Effector memory CD4-positive, alpha-beta T cell (primary cell): ENCODE data around the gene NLRP6.
A peak's percentile ranks its signal among the peaks of the same experiment; 100 is the strongest.

Source experiments
- DNase-seq, 3 donors: peaks; one replicate each; pipeline ENCODE4 v3.0.0-alpha.2; 2020
- H3K27ac ChIP-seq: 2 replicates; pipeline ENCODE4 v1.7.0; 2013; ENCODE audit warnings: mild to moderate bottlenecking, low read length, moderate library complexity; ENCODE audit not compliant: insufficient read depth, poor library complexity, severe bottlenecking
- H3K27me3 ChIP-seq: replicated peaks from 2 replicates; pipeline ENCODE4 v1.7.0; 2013; ENCODE audit warnings: mild to moderate bottlenecking, low read length; ENCODE audit not compliant: insufficient read depth, control insufficient read depth, poor library complexity, severe bottlenecking
- H3K36me3 ChIP-seq: 2 replicates; pipeline ENCODE4 v1.7.0; 2013; ENCODE audit warnings: mild to moderate bottlenecking, low read length, moderate library complexity; ENCODE audit not compliant: control insufficient read depth, insufficient read depth
- H3K4me1 ChIP-seq: 2 replicates; pipeline ENCODE4 v1.7.0; 2013; ENCODE audit warnings: low read length, mild to moderate bottlenecking; ENCODE audit not compliant: control insufficient read depth, insufficient read depth, poor library complexity, severe bottlenecking
- H3K4me3 ChIP-seq: 2 replicates; pipeline ENCODE4 v1.7.0; 2013; ENCODE audit warnings: low read length, low read depth, mild to moderate bottlenecking; ENCODE audit not compliant: insufficient read depth, poor library complexity, severe bottlenecking
- H3K9me3 ChIP-seq: 2 replicates; pipeline ENCODE4 v1.7.0; 2013; ENCODE audit warnings: mild to moderate bottlenecking, low read length, moderate library complexity; ENCODE audit not compliant: control insufficient read depth

Gene NLRP6

DNA sequence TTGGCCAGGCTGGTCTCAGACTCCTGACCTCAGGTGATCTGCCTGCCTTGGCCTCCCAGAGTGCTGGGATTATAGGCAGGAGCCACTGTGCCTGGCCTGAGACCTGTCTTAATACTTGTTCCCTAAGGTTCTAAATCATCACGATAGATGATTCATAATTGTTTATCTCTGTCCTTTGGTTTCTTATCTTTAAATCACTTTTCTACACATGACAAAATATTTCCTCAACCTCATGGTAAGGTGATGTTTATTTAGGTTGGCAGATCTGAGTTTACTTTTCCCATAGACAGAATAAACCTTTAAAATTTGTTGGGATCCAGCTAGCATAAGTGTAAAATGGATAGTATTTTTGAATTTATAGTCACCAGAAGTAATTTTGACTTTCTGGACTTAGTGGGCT lies 37.9 kb upstream of the NLRP6 start:
- Histone ChIP-seq H3K4me3 (no peak overlapping the region), H3K4me1 (peaks cover 12% of the 10 kb centered on the region), H3K27ac (no peak overlapping the region), H3K9me3 (no peaks in the 10 kb centered on the region), H3K36me3 (peaks cover 56% of the 10 kb centered on the region), H3K27me3 (no peaks in the 10 kb centered on the region)
- no peak for DNase-seq

- H3K9me3 ChIP-seq = no peaks in the 10 kb centered on the region
- no peaks in the 10 kb centered on the region for H3K27me3 ChIP-seq
- DNase-seq = no peak
- H3K27ac ChIP-seq = no peak overlapping the region
- peaks cover 9% of the 10 kb centered on the region for H3K4me1 ChIP-seq
- H3K4me3 ChIP-seq = no peak overlapping the region
- peaks cover 68% of the 10 kb centered on the region for H3K36me3 ChIP-seq
Measured at GRCh38 chr11:241634-242033, 36.6 kb upstream of the NLRP6 start.

DNA sequence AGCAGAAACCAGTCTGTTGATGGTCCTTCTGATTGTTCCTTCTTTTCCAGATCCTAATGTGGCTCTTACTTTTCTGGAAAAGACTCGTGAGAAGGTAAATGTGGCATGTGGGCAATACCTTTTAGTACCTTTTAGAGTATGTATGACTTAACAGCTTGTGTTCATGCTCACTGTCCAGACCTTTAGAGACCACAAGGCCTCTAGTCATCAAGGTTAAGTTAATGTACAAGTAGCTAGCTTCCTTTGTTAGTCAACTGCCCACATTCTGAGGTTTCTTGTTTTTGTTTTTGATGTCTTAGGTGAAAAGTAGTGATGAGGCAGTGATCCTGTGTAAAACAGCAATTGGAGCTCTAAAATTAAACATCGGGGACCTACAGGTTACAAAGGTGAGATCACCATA lies 33.8 kb upstream of the NLRP6 start:
- DNase-seq = no peak
- Histone ChIP-seq H3K4me1 (no peaks in the 10 kb centered on the region), H3K36me3 (peaks cover 88% of the 10 kb centered on the region), H3K27me3 (no peaks in the 10 kb centered on the region), H3K27ac (no peak overlapping the region), H3K9me3 (no peaks in the 10 kb centered on the region), H3K4me3 (no peak overlapping the region)

- H3K36me3 ChIP-seq = peaks cover 85% of the 10 kb centered on the region
- no peaks in the 10 kb centered on the region for H3K27me3 ChIP-seq
- H3K4me1 ChIP-seq = no peaks in the 10 kb centered on the region
- H3K4me3 ChIP-seq = no peak overlapping the region
- H3K27ac ChIP-seq = no peak overlapping the region
- no peak for DNase-seq
- no peaks in the 10 kb centered on the region for H3K9me3 ChIP-seq
Measured at GRCh38 chr11:249062-249461, 29.1 kb upstream of the NLRP6 start.

- H3K36me3 ChIP-seq = peaks cover 73% of the 10 kb centered on the region
- no peaks in the 10 kb centered on the region for H3K27me3 ChIP-seq
- H3K4me3 ChIP-seq = no peak overlapping the region
- no peak overlapping the region for H3K27ac ChIP-seq
- H3K9me3 ChIP-seq = no peaks in the 10 kb centered on the region
- DNase-seq = no peak
- no peaks in the 10 kb centered on the region for H3K4me1 ChIP-seq
Measured at GRCh38 chr11:250274-250673, 27.9 kb upstream of the NLRP6 start.

DNA sequence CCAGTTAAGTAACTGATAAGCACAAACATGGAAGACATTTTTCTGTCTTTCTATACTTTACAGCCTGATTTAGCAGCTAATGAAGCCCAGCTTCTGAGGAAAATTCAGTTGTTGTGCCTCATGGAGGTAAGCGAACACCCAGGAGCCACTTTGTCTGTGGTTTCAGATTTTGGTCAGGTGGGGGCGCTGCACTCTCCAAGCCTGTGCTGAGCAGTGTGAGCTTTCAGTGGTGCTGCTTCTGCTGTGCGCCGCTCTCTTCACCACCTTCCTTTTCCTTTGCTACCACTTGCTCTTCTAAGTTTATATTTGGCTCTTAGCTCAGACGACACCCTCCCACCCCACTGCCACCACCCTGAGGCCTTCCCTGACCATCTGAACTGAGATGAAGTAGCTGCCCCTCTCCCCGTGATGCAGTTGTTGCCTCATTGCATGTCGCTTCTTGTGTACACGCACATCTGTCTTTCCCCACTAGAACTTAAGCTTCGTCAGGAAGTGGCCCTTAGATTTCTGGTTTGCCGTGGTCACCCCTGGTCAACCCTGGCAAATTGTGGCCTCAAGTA lies 27.4 kb upstream of the NLRP6 start:
- no peak overlapping the region for H3K4me3 ChIP-seq
- peaks cover 67% of the 10 kb centered on the region for H3K36me3 ChIP-seq
- H3K4me1 ChIP-seq = no peaks in the 10 kb centered on the region
- H3K9me3 ChIP-seq = no peaks in the 10 kb centered on the region
- H3K27ac ChIP-seq = no peak overlapping the region
- H3K27me3 ChIP-seq = no peaks in the 10 kb centered on the region
- peak; percentile 57 to 70 (median 67) for DNase-seq

DNA sequence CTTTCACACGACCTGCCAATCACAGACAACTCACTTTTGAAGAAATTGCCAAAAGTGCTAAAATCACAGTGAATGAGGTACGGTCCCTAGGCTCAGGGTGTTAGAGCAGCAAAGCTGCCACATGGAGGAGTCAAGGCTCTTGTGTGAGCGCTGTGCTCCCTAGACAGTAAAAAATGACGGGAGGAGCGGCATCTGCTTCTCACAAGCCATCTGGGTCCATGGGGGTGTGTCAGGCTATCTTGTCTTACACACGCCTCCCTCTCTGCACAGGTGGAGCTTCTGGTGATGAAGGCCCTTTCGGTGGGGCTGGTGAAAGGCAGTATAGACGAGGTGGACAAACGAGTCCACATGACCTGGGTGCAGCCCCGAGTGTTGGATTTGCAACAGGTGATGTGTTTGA lies 26.7 kb upstream of the NLRP6 start:
- Histone ChIP-seq H3K4me3 (no peak overlapping the region), H3K36me3 (peaks cover 61% of the 10 kb centered on the region)

GRCh38 chr11:252666-253065 lies 25.5 kb upstream of the NLRP6 start:
- no peak for DNase-seq
- H3K4me1 ChIP-seq = no peaks in the 10 kb centered on the region
- no peak overlapping the region for H3K27ac ChIP-seq
- H3K4me3 ChIP-seq = no peak overlapping the region
- H3K36me3 ChIP-seq = peaks cover 50% of the 10 kb centered on the region
- H3K9me3 ChIP-seq = no peaks in the 10 kb centered on the region
- no peaks in the 10 kb centered on the region for H3K27me3 ChIP-seq

More for the DNA sequence above, 26.7 kb upstream of the NLRP6 start:
- Histone ChIP-seq H3K27me3 (no peaks in the 10 kb centered on the region), H3K27ac (no peak overlapping the region), H3K4me1 (no peaks in the 10 kb centered on the region), H3K9me3 (no peaks in the 10 kb centered on the region)
- no peak for DNase-seq

- H3K27ac ChIP-seq = no peak overlapping the region
- H3K9me3 ChIP-seq = no peaks in the 10 kb centered on the region
- H3K36me3 ChIP-seq = peaks cover 44% of the 10 kb centered on the region
- no peak overlapping the region for H3K4me3 ChIP-seq
- DNase-seq = no peak
- H3K4me1 ChIP-seq = no peaks in the 10 kb centered on the region
- H3K27me3 ChIP-seq = no peaks in the 10 kb centered on the region
Measured at GRCh38 chr11:253160-253885, 24.9 kb upstream of the NLRP6 start.

DNA sequence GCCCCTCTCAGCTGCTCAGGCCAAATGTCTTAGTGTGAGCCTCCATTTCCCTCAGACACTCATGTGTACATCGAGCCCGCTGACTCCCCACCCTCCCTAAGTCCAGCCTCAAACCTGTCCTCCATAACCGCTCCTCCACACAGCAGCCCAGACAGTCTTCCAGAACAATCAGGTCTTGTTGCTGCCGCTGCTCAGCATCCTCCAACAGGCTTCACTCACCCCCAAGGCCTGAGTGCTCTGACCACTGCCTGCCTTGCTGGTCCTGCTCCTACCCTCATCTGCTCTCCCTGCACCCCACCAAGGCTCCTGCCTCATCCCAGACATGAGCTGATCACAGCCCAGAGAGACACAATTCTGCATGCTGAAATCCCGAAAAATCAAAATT lies 24.3 kb upstream of the NLRP6 start:
- Histone ChIP-seq H3K9me3 (no peaks in the 10 kb centered on the region), H3K36me3 (peaks cover 39% of the 10 kb centered on the region), H3K27me3 (no peaks in the 10 kb centered on the region), H3K4me1 (no peaks in the 10 kb centered on the region), H3K27ac (no peak overlapping the region), H3K4me3 (no peak overlapping the region)
- no peak for DNase-seq
